Measurements from ENCODE around the gene ARCN1.
A peak's percentile ranks its signal among the peaks of the same experiment; 100 is the strongest.

The ARCN1 gene

GRCh38 chr11:118628432-118628831 lies 56.2 kb downstream of the ARCN1 start:
- Histone ChIP-seq H3K9ac (ENCODE audit: low read length) (no peak overlapping the region), H3K79me1 (replicated peaks; ENCODE audit: low read length, poor library complexity, severe bottlenecking) (peaks cover 60% of the 10 kb centered on the region), H3K14ac (ENCODE audit: low read length in 2 of 2) (no peak overlapping the region), H3K4me1 (ENCODE audit: control insufficient read depth, insufficient read depth, low read depth, low read length) (peaks cover 29% of the 10 kb centered on the region), H3K36me3 (ENCODE audit: control insufficient read depth in 1 of 2, insufficient read depth in 2 of 2, low read depth in 1 of 2, low read length in 2 of 2) (peaks cover 89 to 95% of the 10 kb centered on the region in 2 experiments), H3K4me3 (ENCODE audit: insufficient read depth in 1 of 2, low read depth in 1 of 2, low read length in 2 of 2) (no peak overlapping the region), H2AK5ac (ENCODE audit: low read length, severe bottlenecking) (no peak overlapping the region), H2BK5ac (ENCODE audit: low read depth, low read length, poor library complexity, severe bottlenecking) (no peak overlapping the region), H3K23ac (ENCODE audit: low read length in 2 of 2) (no peak overlapping the region), H3K27ac (ENCODE audit: low read length, poor library complexity, severe bottlenecking) (no peak overlapping the region), H2BK15ac (ENCODE audit: low read depth, poor library complexity, severe bottlenecking) (no peak overlapping the region), H3K9me3 (ENCODE audit: control insufficient read depth, low read length) (no peaks in the 10 kb centered on the region), H2BK120ac (ENCODE audit: low read depth, low read length) (no peak overlapping the region), H3K27me3 (ENCODE audit: control insufficient read depth in 1 of 2, insufficient read depth in 1 of 2, low read length in 2 of 2) (no peaks in the 10 kb centered on the region), H3K4me2 (ENCODE audit: low read length, poor library complexity, severe bottlenecking) (no peak overlapping the region), H2BK12ac (ENCODE audit: low read length in 2 of 2) (no peak overlapping the region), H2AFZ (ENCODE audit: low read depth, low read length) (no peak overlapping the region), H4K91ac (ENCODE audit: low read length) (no peak overlapping the region), H4K8ac (ENCODE audit: low read length) (no peak overlapping the region), H3K18ac (ENCODE audit: low read depth in 1 of 2, low read length in 2 of 2) (no peak overlapping the region), H3K4ac (ENCODE audit: low read depth in 1 of 2, low read length in 2 of 2) (no peak overlapping the region)
- DNase-seq: no peak
- 95% methylated on average over 11 of the region's 13 CpGs for WGBS

DNA sequence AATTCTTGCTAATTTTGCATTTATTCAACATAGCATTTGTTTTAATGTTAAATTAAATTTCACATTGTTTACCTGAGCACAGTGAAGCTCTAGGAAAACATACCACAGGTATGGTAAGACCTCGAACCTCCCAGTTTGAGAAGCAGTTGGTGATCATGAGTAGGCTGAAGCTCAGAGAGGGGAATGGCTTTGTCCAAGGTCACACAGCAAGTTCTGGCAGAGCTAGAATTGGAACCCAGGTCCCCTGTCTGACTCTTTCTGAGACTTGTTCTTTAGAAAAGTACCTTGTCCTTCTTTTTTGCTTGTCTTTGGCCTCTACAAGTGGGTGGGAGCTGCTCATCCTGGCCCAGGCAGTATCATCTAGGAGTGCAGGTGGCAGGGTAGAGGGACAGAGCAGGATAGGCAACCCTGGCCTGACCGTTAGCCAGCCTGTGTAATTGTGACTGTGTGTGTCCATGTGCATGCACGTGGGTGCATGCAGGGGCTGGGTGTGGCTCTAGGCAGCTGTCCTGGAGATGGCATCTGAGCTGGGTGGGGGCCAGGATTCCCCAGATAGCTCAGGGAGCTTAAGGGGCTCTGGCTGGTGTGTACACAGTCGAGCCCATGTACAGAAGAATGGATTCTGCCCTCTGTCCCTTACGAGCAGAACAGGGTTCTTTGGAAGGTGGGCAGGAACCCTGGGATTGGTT lies 56.8 kb downstream of the ARCN1 start:
- no peaks in the 10 kb centered on the region for H3K9me3 ChIP-seq (ENCODE audit: control insufficient read depth, low read length)
- H3K18ac ChIP-seq (ENCODE audit: low read depth in 1 of 2, low read length in 2 of 2): no peak overlapping the region
- peak overlapping the region; percentile 19 for H4K8ac ChIP-seq (ENCODE audit: low read length)
- H2BK120ac ChIP-seq (ENCODE audit: low read depth, low read length): no peak overlapping the region
- no peak overlapping the region for H2BK5ac ChIP-seq (ENCODE audit: low read depth, low read length, poor library complexity, severe bottlenecking)
- no peak overlapping the region for H3K4ac ChIP-seq (ENCODE audit: low read depth in 1 of 2, low read length in 2 of 2)
- no peak overlapping the region for H3K4me2 ChIP-seq (ENCODE audit: low read length, poor library complexity, severe bottlenecking)
- peaks cover 62% of the 10 kb centered on the region for H3K79me1 ChIP-seq (replicated peaks; ENCODE audit: low read length, poor library complexity, severe bottlenecking)
- H2AFZ ChIP-seq (ENCODE audit: low read depth, low read length): no peak overlapping the region
- peak overlapping the region; percentile 11 for H3K9ac ChIP-seq (ENCODE audit: low read length)
- no peak overlapping the region for H3K23ac ChIP-seq (ENCODE audit: low read length in 2 of 2)
- H4K91ac ChIP-seq (ENCODE audit: low read length): peak overlapping the region; percentile 11
- WGBS: 90% methylated on average over 5 of the region's 5 CpGs
- peaks cover 95% of the 10 kb centered on the region in 2 experiments for H3K36me3 ChIP-seq (ENCODE audit: control insufficient read depth in 1 of 2, insufficient read depth in 2 of 2, low read depth in 1 of 2, low read length in 2 of 2)
- H3K27ac ChIP-seq (ENCODE audit: low read length, poor library complexity, severe bottlenecking): no peak overlapping the region
- no peak overlapping the region for H2AK5ac ChIP-seq (ENCODE audit: low read length, severe bottlenecking)
- peaks cover 31% of the 10 kb centered on the region for H3K4me1 ChIP-seq (ENCODE audit: control insufficient read depth, insufficient read depth, low read depth, low read length)
- DNase-seq: no peak
- no peaks in the 10 kb centered on the region for H3K27me3 ChIP-seq (ENCODE audit: control insufficient read depth in 1 of 2, insufficient read depth in 1 of 2, low read length in 2 of 2)
- no peak overlapping the region for H3K4me3 ChIP-seq (ENCODE audit: insufficient read depth in 1 of 2, low read depth in 1 of 2, low read length in 2 of 2)
- H3K14ac ChIP-seq (ENCODE audit: low read length in 2 of 2): no peak overlapping the region
- H2BK15ac ChIP-seq (ENCODE audit: low read depth, poor library complexity, severe bottlenecking): no peak overlapping the region
- no peak overlapping the region for H2BK12ac ChIP-seq (ENCODE audit: low read length in 2 of 2)

DNA sequence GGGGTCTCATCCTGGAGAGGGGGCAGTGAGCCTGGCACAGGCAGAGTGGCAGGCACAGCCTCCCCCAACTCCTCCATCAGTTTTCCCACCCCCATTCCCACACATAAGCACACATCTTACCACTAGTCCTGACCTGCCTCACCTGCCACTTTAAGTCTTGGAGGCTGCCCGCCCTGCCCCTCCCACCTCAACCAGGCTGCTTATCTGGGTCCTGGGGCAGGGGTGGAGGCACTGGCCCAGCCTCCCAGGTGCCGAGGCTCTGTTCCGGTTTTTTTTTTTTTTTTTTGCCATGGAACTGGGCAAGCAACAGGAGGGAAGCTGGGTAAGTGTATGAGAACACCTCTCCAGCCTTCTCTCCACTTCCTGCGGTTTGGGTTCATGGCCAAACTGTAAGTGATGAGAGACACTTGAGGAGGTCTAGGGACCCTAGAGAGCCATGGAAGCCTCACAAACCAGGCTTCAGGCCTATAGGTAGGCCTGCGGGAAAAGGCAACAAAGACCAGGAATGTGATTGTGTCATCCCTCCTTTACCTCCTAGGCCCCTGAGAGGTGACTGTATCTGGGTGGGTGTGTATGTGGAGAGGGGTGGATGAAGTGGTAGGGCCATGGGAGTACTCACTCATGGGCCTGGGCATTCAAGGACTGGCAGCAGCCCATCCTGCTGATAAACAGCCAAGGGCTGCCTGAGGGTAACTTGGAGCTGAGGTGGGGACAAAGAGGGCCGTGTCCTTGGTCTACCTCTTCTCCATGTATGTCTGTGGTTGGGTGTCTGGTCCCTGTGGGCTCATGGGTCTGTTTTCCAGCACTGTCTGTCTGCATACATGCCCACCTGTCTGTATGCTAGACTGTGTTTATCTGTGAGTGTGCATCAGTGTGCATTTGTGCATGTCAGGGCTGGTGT lies 57.8 kb downstream of the ARCN1 start:
- peak overlapping the region; percentile 27 for H4K8ac ChIP-seq (ENCODE audit: low read length)
- 95% methylated on average over 4 of the region's 6 CpGs for WGBS
- H4K91ac ChIP-seq (ENCODE audit: low read length): no peak overlapping the region
- no peak overlapping the region for H2AFZ ChIP-seq (ENCODE audit: low read depth, low read length)
- H3K27me3 ChIP-seq (ENCODE audit: control insufficient read depth in 1 of 2, insufficient read depth in 1 of 2, low read length in 2 of 2): no peaks in the 10 kb centered on the region
- no peak overlapping the region for H3K9ac ChIP-seq (ENCODE audit: low read length)
- H3K23ac ChIP-seq (ENCODE audit: low read length in 2 of 2): no peak overlapping the region
- peaks cover 85 to 96% of the 10 kb centered on the region in 2 experiments for H3K36me3 ChIP-seq (ENCODE audit: control insufficient read depth in 1 of 2, insufficient read depth in 2 of 2, low read depth in 1 of 2, low read length in 2 of 2)
- no peak overlapping the region for H3K27ac ChIP-seq (ENCODE audit: low read length, poor library complexity, severe bottlenecking)
- peak overlapping the region in 1 of 2 experiments; percentile 13 for H3K18ac ChIP-seq (ENCODE audit: low read depth in 1 of 2, low read length in 2 of 2)
- DNase-seq: no peak
- peak overlapping the region in 1 of 2 experiments; percentile 5 for H3K14ac ChIP-seq (ENCODE audit: low read length in 2 of 2)
- H3K9me3 ChIP-seq (ENCODE audit: control insufficient read depth, low read length): no peaks in the 10 kb centered on the region
- peak overlapping the region; percentile 7 for H2BK120ac ChIP-seq (ENCODE audit: low read depth, low read length)
- H2AK5ac ChIP-seq (ENCODE audit: low read length, severe bottlenecking): no peak overlapping the region
- no peak overlapping the region for H3K4me2 ChIP-seq (ENCODE audit: low read length, poor library complexity, severe bottlenecking)
- H3K4me1 ChIP-seq (ENCODE audit: control insufficient read depth, insufficient read depth, low read depth, low read length): peaks cover 33% of the 10 kb centered on the region
- H2BK5ac ChIP-seq (ENCODE audit: low read depth, low read length, poor library complexity, severe bottlenecking): no peak overlapping the region
- no peak overlapping the region for H2BK15ac ChIP-seq (ENCODE audit: low read depth, poor library complexity, severe bottlenecking)
- no peak overlapping the region for H2BK12ac ChIP-seq (ENCODE audit: low read length in 2 of 2)
- no peak overlapping the region for H3K4ac ChIP-seq (ENCODE audit: low read depth in 1 of 2, low read length in 2 of 2)
- no peak overlapping the region for H3K4me3 ChIP-seq (ENCODE audit: insufficient read depth in 1 of 2, low read depth in 1 of 2, low read length in 2 of 2)
- peaks cover 63% of the 10 kb centered on the region for H3K79me1 ChIP-seq (replicated peaks; ENCODE audit: low read length, poor library complexity, severe bottlenecking)
